OCI-LY1 (cell line): Measurements from ENCODE around the gene RHOV.

Source experiments
- H2AFZ ChIP-seq: fragments of 200-600 bp; sonication (generic), shearing (Covaris generic); 2 replicates; pipeline ENCODE4 v1.6.0; 2014; ENCODE audit warnings: antibody characterized with exemption, mild to moderate bottlenecking, low read length
- H3F3A ChIP-seq: fragments of 200-600 bp; sonication (generic), shearing (Covaris generic); 2 replicates; pipeline ENCODE4 v1.6.0; 2014; ENCODE audit warnings: mild to moderate bottlenecking, antibody characterized with exemption, low read length, moderate library complexity; ENCODE audit not compliant: insufficient read depth
- H3K27ac ChIP-seq: fragments of 200-600 bp; sonication (generic); 2 replicates; pipeline ENCODE4 v1.5.1; 2014; ENCODE audit warnings: low read length, mixed run types, mild to moderate bottlenecking, low read depth; ENCODE audit not compliant: poor library complexity, severe bottlenecking
- H3K27me3 ChIP-seq: fragments of 200-600 bp; sonication (generic); 2 replicates; pipeline ENCODE4 v1.6.0; 2014; ENCODE audit warnings: antibody characterized with exemption, mild to moderate bottlenecking, low read length, moderate library complexity; ENCODE audit not compliant: insufficient read depth
- H3K36me3 ChIP-seq: fragments of 200-600 bp; sonication (generic); 2 replicates; pipeline ENCODE4 v1.6.1; 2014; ENCODE audit warnings: mild to moderate bottlenecking, antibody characterized with exemption, low read length, moderate library complexity, mixed read lengths; ENCODE audit not compliant: insufficient read depth
- H3K4me1 ChIP-seq: fragments of 200-600 bp; sonication (generic); 2 replicates; pipeline ENCODE4 v1.5.1; 2014; ENCODE audit warnings: mild to moderate bottlenecking, low read length, moderate library complexity; ENCODE audit not compliant: insufficient read depth, severe bottlenecking
- H3K4me2 ChIP-seq: fragments of 200-600 bp; sonication (generic), shearing (Covaris generic); 2 replicates; pipeline ENCODE4 v1.6.1; 2014; ENCODE audit warnings: low read length
- H3K4me3 ChIP-seq: fragments of 200-600 bp; sonication (generic); 2 replicates; pipeline ENCODE4 v1.5.1; 2014; ENCODE audit warnings: low read length, low read depth, mild to moderate bottlenecking, mixed read lengths; ENCODE audit not compliant: poor library complexity, severe bottlenecking
- H3K79me2 ChIP-seq: fragments of 200-600 bp; shearing (Covaris generic); 2 replicates; pipeline ENCODE4 v1.6.1; 2016; ENCODE audit warnings: mixed run types, low read length, mixed read lengths; ENCODE audit not compliant: insufficient read depth
- H3K9ac ChIP-seq: fragments of 200-600 bp; sonication (generic), shearing (Covaris generic); 2 replicates; pipeline ENCODE4 v1.6.1; 2014; ENCODE audit warnings: mild to moderate bottlenecking, low read length, mixed read lengths
- H3K9me2 ChIP-seq: fragments of 200-600 bp; sonication (generic), shearing (Covaris generic); 2 replicates; pipeline ENCODE4 v1.6.1; 2014; ENCODE audit warnings: low read depth, mild to moderate bottlenecking, low read length, mixed read lengths
- H3K9me3 ChIP-seq: fragments of 200-600 bp; shearing (Covaris generic); 2 replicates; pipeline ENCODE4 v1.6.1; 2014; ENCODE audit warnings: low read length, mixed read lengths
- H4K20me1 ChIP-seq: fragments of 200-600 bp; sonication (generic), shearing (Covaris generic); 2 replicates; pipeline ENCODE4 v1.6.0; 2016; ENCODE audit warnings: mild to moderate bottlenecking, low read length; ENCODE audit not compliant: insufficient read depth
- EZH2 ChIP-seq: fragments of 200-600 bp; sonication (generic), shearing (Covaris generic); IDR thresholded peaks from 2 replicates; pipeline ENCODE4 v1.8.0; 2017; ENCODE audit warnings: borderline replicate concordance, mixed run types, mild to moderate bottlenecking, antibody characterized with exemption, low read length, moderate library complexity, mixed read lengths
- TF ChIP-seq, protein P1 (sequence below): fragments of 200-600 bp; sonication (generic), shearing (Covaris generic); IDR thresholded peaks from 2 replicates; pipeline ENCODE4 v1.5.1; 2017; ENCODE audit warnings: mild to moderate bottlenecking, antibody characterized with exemption, low read length, moderate library complexity, mixed read lengths

Gene RHOV

DNA sequence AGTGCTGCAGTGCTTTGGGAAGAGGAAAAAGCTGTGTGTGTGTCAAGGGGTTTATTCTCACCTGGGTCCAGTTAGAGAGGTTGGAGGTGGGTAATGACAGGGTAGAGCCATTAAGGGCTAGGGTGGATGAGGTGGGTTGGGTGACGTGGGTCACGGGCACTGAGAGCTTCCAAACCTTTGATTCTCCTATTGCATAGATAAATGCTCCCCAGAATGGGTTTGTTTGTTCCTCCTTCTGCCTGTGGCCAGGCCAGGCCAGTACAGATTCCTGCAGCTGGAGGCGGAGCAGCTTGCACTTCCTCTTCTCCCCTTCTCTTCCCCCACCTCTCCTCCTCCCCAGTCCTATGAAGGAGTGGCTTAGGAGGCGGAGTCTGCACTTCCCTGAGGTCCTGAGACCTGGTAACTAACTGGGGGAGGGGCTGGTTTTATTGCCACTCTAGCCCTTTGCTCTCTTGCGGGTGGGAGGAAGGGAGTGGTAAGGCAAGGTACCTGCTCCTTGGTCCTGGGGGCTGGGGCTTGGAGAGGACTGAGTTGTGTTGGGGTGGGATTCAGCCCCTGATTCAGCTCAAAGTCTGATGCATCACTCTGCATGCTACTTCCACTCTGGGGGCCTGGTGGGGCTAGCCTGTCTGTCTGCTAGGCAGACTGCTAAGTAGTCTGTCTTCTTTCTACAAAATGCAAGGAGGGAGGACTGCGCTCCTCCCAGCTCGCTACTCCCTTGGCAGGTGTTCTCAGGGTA lies 26.6 kb downstream of the RHOV start:
- no peaks in the 10 kb centered on the region for H3K36me3 ChIP-seq
- no peaks in the 10 kb centered on the region for H3K79me2 ChIP-seq
- H3K9ac ChIP-seq: no peak overlapping the region; the same call in 1 of the 2 replicates
- peak overlapping the region; percentile 50 for H3K27ac ChIP-seq
- H4K20me1 ChIP-seq: no peaks in the 10 kb centered on the region
- H2AFZ ChIP-seq: no peak overlapping the region
- no peaks in the 10 kb centered on the region for H3K27me3 ChIP-seq
- peaks cover 37% of the 10 kb centered on the region for H3K4me1 ChIP-seq
- peak overlapping the region; percentile 91 for H3K4me2 ChIP-seq
- H3F3A ChIP-seq: no peaks in the 10 kb centered on the region
- H3K4me3 ChIP-seq: peak overlapping the region; percentile 18
- TF ChIP-seq, protein P1, sequence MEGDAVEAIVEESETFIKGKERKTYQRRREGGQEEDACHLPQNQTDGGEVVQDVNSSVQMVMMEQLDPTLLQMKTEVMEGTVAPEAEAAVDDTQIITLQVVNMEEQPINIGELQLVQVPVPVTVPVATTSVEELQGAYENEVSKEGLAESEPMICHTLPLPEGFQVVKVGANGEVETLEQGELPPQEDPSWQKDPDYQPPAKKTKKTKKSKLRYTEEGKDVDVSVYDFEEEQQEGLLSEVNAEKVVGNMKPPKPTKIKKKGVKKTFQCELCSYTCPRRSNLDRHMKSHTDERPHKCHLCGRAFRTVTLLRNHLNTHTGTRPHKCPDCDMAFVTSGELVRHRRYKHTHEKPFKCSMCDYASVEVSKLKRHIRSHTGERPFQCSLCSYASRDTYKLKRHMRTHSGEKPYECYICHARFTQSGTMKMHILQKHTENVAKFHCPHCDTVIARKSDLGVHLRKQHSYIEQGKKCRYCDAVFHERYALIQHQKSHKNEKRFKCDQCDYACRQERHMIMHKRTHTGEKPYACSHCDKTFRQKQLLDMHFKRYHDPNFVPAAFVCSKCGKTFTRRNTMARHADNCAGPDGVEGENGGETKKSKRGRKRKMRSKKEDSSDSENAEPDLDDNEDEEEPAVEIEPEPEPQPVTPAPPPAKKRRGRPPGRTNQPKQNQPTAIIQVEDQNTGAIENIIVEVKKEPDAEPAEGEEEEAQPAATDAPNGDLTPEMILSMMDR: no peak
- TF ChIP-seq EZH2: no peak
- H3K9me3 ChIP-seq: no peaks in the 10 kb centered on the region
- no peaks in the 10 kb centered on the region for H3K9me2 ChIP-seq

- H3K27ac ChIP-seq: peak overlapping the region; percentile 50
- peak overlapping the region; percentile 18 for H3K4me3 ChIP-seq
- TF ChIP-seq EZH2: no peak
- TF ChIP-seq, protein P1: no peak
- peaks cover 37% of the 10 kb centered on the region for H3K4me1 ChIP-seq
- no peaks in the 10 kb centered on the region for H3K9me3 ChIP-seq
- no peaks in the 10 kb centered on the region for H3K9me2 ChIP-seq
- H3K9ac ChIP-seq: no peak overlapping the region; the same call in 1 of the 2 replicates
- H2AFZ ChIP-seq: no peak overlapping the region
- H3K27me3 ChIP-seq: no peaks in the 10 kb centered on the region
- no peaks in the 10 kb centered on the region for H4K20me1 ChIP-seq
- peak overlapping the region; percentile 91 for H3K4me2 ChIP-seq
- H3F3A ChIP-seq: no peaks in the 10 kb centered on the region
- no peaks in the 10 kb centered on the region for H3K36me3 ChIP-seq
- H3K79me2 ChIP-seq: no peaks in the 10 kb centered on the region
Measured at GRCh38 chr15:40846841-40847222, 27.2 kb downstream of the RHOV start.

- Histone ChIP-seq H3K27me3 (no peaks in the 10 kb centered on the region), H3K4me2 (peak overlapping the region; percentile 91), H3K9ac (no peak overlapping the region; the same call in 1 of the 2 replicates), H3K9me2 (no peaks in the 10 kb centered on the region), H3K27ac (peak overlapping the region; percentile 11), H3K79me2 (no peaks in the 10 kb centered on the region), H2AFZ (no peak overlapping the region), H3K36me3 (no peaks in the 10 kb centered on the region), H3K4me1 (peaks cover 37% of the 10 kb centered on the region), H4K20me1 (no peaks in the 10 kb centered on the region), H3K9me3 (no peaks in the 10 kb centered on the region), H3K4me3 (peak overlapping the region; percentile 68), H3F3A (no peaks in the 10 kb centered on the region)
- no peak for TF ChIP-seq EZH2
- TF ChIP-seq, protein P1: no peak
Measured at GRCh38 chr15:40845511-40846284, 28.3 kb downstream of the RHOV start.
